ENCODE measurements around the gene BMP2K. TPM values are rescaled to one million over a fixed set of nuclear protein-coding genes. Genes with fewer than 3 reads are reported as not detected.
"Not testable (repeated sequence)": the region's sequence is repeated elsewhere in the genome, so short reads cannot be mapped to it uniquely, and the experiment has no call there.

Gene BMP2K
- total RNA-seq, 1 donor, result 85.1 TPM

DNA sequence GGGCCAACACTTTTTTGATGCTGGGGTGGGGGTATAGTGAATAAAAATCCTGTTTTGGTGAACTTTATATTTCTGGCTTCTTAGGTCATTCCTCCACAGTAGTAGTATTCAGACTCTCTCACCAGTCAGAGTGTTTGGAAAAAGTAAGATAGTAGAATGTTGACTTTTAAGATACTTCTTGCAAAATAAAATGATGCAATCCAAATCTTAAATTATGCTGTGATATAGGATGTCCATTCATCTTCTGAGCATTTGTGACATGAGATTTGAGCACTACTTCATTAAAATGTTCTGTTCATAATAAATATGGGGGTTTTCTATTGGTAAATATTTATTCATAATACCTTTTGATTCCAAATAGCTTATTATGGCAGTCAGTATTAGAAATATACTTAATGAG, 70.1 kb downstream of the BMP2K start:
- peak; percentile 6 for DNase-seq (ENCODE audit: low read depth)
- TF ChIP-seq CTCF (IDR thresholded peaks at IDR 0.05; ENCODE audit: insufficient read depth, low read length), result no peak
- H3K4me3 ChIP-seq (ENCODE audit: low read depth, low read length), result no peak overlapping the region

- no peak for TF ChIP-seq CTCF (IDR thresholded peaks at IDR 0.05; ENCODE audit: insufficient read depth, low read length)
- no peak overlapping the region for H3K4me3 ChIP-seq (ENCODE audit: low read depth, low read length)
- DNase-seq (ENCODE audit: low read depth), result no peak
Observed at GRCh38 chr4:78862314-78862737, 86.2 kb downstream of the BMP2K start.

- no peak for DNase-seq (ENCODE audit: low read depth)
- no peak for TF ChIP-seq CTCF (IDR thresholded peaks at IDR 0.05; ENCODE audit: insufficient read depth, low read length)
- H3K4me3 ChIP-seq (ENCODE audit: low read depth, low read length), result no peak overlapping the region
Observed at GRCh38 chr4:78863254-78863869, 87.2 kb downstream of the BMP2K start.

GRCh38 chr4:78863991-78864390, 87.8 kb downstream of the BMP2K start:
- TF ChIP-seq CTCF (IDR thresholded peaks at IDR 0.05; ENCODE audit: insufficient read depth, low read length), result no peak
- DNase-seq (ENCODE audit: low read depth), result no peak
- no peak overlapping the region for H3K4me3 ChIP-seq (ENCODE audit: low read depth, low read length)

DNA sequence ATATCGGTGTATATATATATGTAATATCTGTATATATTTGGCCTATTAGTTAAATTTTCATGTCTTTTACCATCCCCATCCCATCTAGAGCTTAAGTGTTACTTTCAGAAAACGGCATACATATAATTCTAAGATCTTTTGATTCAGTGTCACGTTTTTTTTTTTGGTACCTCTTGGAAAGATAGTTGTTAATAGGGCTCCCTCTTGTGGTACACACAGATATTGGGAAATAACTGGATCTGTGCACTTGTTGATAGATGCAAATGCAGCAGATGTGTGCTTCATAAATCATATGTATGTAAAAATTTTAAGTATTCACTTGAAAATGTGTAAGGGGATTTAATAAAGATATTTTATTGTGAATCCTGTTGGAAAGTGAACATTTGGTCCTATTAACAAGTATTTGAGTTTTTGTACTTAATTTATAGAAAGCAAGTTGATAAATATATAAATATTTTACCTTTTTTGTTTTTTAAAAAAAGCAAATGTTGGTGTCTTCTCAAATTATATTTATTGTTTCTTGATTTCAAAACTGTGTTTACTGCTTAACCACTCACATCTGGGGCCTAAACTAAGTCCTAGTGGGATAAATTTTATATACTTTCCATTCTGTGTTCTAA, 88.4 kb downstream of the BMP2K start:
- peak; percentile 70 for TF ChIP-seq CTCF (IDR thresholded peaks at IDR 0.05; ENCODE audit: insufficient read depth, low read length)
- no peak overlapping the region for H3K4me3 ChIP-seq (ENCODE audit: low read depth, low read length)
- peak; percentile 92 for DNase-seq (ENCODE audit: low read depth)

GRCh38 chr4:78865451-78865850, 89.3 kb downstream of the BMP2K start:
- no peak for TF ChIP-seq CTCF (IDR thresholded peaks at IDR 0.05; ENCODE audit: insufficient read depth, low read length)
- DNase-seq (ENCODE audit: low read depth), result no peak
- no peak overlapping the region for H3K4me3 ChIP-seq (ENCODE audit: low read depth, low read length)

DNA sequence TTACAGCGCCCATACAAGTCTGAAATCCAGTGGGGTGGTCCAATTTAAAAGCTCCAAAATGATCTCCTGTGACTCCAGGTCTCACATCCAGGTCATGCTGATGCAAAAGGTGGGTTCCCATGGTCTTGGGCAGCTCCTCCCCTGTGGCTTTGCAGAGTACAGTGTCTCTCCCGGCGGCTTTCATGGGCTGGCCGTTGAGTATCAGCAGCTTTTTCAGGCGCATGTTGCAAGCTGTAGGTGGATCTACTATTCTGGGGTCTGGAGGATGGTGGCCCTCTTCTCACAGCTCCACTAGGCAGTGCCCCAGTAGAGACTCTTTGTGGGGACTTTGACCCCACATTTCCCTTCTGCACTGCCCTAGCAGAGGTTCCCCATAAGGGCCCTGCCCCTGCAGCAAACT, 92.6 kb downstream of the BMP2K start:
- H3K4me3 ChIP-seq (ENCODE audit: low read depth, low read length); DNase-seq (ENCODE audit: low read depth): not testable (repeated sequence)

Measured in fibroblast of the aortic adventitia (primary cell).